GM18507 (cell line): ENCODE data around the gene ABLIM2.

Experiments
- DNase-seq: peaks from one replicate; pipeline ENCODE4 v3.0.0; 2011; ENCODE audit warnings: low read depth; ENCODE audit not compliant: insufficient read length; ENCODE audit errors: extremely low spot score
- FAIRE-seq: peaks from 2 replicates; lab custom pipeline; 2011; peaks lifted over from hg19 to GRCh38; lab: Jason Lieb, UNC

The ABLIM2 gene

GRCh38 chr4:8067274-8067936, 91.2 kb downstream of the ABLIM2 start:
- FAIRE-seq = no peak
- no peak for DNase-seq

- DNase-seq = no peak
- FAIRE-seq = no peak
Measured at GRCh38 chr4:8066336-8066931, 92.2 kb downstream of the ABLIM2 start.

- FAIRE-seq (no peak), DNase-seq (no peak)
Measured at GRCh38 chr4:8063974-8064563, 94.5 kb downstream of the ABLIM2 start.

- FAIRE-seq (no peak), DNase-seq (no peak)
Measured at GRCh38 chr4:8061573-8061972, 97.0 kb downstream of the ABLIM2 start.

GRCh38 chr4:8061145-8061544, 97.5 kb downstream of the ABLIM2 start:
- DNase-seq = no peak
- FAIRE-seq = no peak

GRCh38 chr4:8060632-8061031, 98.0 kb downstream of the ABLIM2 start:
- DNase-seq (no peak), FAIRE-seq (no peak)

- DNase-seq (no peak), FAIRE-seq (no peak)
Measured at GRCh38 chr4:8058031-8058479, 100.6 kb downstream of the ABLIM2 start.

GRCh38 chr4:8055206-8055605, 103.4 kb downstream of the ABLIM2 start:
- DNase-seq = no peak
- FAIRE-seq = no peak

GRCh38 chr4:8053688-8054449, 104.7 kb downstream of the ABLIM2 start:
- no peak for FAIRE-seq
- no peak for DNase-seq

GRCh38 chr4:8052160-8052691, 106.4 kb downstream of the ABLIM2 start:
- no peak for DNase-seq
- no peak for FAIRE-seq

GRCh38 chr4:8051644-8052043, 107.0 kb downstream of the ABLIM2 start:
- FAIRE-seq (no peak), DNase-seq (no peak)

GRCh38 chr4:8050555-8051206, 107.9 kb downstream of the ABLIM2 start:
- FAIRE-seq = no peak
- DNase-seq = no peak

GRCh38 chr4:8050180-8050554, 108.4 kb downstream of the ABLIM2 start:
- no peak for FAIRE-seq
- no peak for DNase-seq

GRCh38 chr4:8048856-8049676, 109.5 kb downstream of the ABLIM2 start:
- FAIRE-seq (no peak), DNase-seq (no peak)

GRCh38 chr4:8047837-8048678, 110.6 kb downstream of the ABLIM2 start:
- FAIRE-seq = no peak

GRCh38 chr4:8046925-8047541, 111.6 kb downstream of the ABLIM2 start:
- DNase-seq (no peak), FAIRE-seq (no peak)

More at GRCh38 chr4:8047837-8048678, 110.6 kb downstream of the ABLIM2 start:
- DNase-seq = no peak

- no peak for FAIRE-seq
- DNase-seq = no peak
Measured at GRCh38 chr4:8045909-8046308, 112.7 kb downstream of the ABLIM2 start.

- DNase-seq (no peak), FAIRE-seq (no peak)
Measured at GRCh38 chr4:8044699-8045098, 113.9 kb downstream of the ABLIM2 start.
